SH-SY5Y (cell line): ENCODE results near the gene CCNB2.

Experiments used
- GATA2 ChIP-seq: IDR thresholded peaks from 2 replicates; pipeline ENCODE4 v1.6.1; 2011; ENCODE audit warnings: mild to moderate bottlenecking, low read depth, low read length
- GATA3 ChIP-seq: IDR thresholded peaks from 2 replicates; pipeline ENCODE4 v1.6.1; 2011; ENCODE audit warnings: low read depth, mild to moderate bottlenecking, low read length, moderate library complexity

DNA sequence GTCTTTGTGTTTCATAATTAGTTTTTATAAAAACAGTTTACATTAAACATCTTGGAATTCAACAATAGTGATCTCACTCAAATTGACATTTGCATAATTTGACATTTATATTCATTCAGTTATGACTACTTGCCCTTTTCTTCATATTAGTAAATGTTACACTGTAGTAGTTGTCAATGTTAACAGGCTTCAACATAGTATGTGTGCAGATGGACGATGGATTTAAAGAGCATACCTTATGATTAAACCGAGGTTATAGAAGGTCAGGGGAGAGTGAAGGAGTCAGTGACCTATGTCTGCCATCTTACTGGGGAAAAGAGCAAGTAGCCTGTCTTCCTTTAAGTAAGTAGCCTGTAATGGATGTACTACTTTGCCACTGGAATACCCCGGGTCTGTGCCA is 8.5 kb upstream of the CCNB2 start:
- no peak for TF ChIP-seq GATA3
- no peak for TF ChIP-seq GATA2
